HG02938 (cell line): ENCODE data around the gene STMND1.

Experiments used
- ATAC-seq: cut with Tn5 transposase; IDR thresholded peaks from one replicate; pipeline ENCODE4 v1.9.1; 2021; ENCODE audit warnings: mild to moderate bottlenecking, moderate library complexity; ENCODE audit not compliant: unreplicated experiment

Gene STMND1

DNA sequence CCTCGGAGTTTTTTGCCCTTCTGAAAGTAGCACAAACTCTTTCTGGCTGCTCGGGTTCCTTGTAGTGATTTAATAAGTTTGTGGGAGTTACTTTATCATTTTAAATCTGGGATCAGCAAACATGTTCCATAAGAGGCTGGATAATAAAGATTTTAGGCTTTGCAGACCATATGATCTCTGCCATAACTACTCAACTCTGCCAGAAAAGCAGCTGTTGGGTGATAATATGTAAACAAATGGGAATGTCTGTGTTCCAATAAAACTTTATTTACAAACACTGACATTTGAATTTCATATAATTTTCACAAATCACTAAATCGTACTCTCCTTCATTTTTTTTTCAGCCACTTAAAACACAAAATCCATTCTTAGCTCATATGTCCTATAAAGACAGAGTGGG is 3.9 kb upstream of the STMND1 start:
- no peak for ATAC-seq

DNA sequence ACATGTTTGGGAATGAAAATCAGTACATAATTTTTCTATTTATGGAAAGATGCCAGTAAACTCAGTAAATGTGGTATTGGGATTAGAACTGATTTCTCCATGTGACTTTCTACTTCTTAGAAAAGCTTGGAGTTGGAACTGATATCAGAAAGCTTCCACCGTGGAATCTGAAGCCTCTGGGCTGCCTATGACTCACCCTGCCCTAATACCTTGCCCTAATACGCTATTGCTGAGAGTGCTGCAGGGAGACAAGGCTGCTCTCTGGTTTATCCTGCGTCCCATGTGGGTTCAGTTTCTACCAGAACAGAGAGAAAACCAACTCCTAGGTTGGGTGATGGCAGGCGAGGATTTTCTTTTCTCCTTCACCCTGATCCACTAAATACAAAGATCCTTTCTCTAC is 3.3 kb upstream of the STMND1 start:
- ATAC-seq = no peak

DNA sequence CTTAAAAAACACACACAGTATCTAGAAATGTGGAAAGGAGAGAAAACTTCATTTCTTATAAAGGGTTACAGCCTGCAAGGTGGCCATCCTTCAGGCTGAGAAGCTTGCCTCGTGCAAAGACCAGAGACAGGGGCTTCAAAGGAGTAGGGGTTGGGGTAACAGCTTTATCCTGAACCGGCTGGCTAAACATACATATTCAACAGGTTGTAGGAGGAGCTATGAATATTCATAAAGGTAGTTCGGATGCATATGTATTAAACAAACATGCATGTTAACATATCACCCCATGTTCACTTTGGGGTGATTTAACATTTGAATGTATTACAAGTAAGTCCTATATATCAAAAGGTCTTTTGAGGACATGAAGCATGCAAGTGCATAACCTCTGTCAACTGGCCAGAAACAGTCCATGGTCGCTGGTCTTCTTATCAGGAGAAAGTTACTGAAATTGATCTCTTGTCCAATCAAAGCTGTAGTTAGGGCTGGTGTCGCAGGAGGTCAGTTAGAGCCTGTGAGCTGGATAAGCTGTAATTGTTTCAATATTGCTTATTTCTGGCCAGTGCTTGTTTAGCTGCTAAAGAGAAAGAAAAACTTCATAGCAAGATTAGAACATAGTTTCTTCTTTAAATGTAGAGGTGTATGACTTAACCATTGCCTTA is 2.3 kb upstream of the STMND1 start:
- no peak for ATAC-seq

DNA sequence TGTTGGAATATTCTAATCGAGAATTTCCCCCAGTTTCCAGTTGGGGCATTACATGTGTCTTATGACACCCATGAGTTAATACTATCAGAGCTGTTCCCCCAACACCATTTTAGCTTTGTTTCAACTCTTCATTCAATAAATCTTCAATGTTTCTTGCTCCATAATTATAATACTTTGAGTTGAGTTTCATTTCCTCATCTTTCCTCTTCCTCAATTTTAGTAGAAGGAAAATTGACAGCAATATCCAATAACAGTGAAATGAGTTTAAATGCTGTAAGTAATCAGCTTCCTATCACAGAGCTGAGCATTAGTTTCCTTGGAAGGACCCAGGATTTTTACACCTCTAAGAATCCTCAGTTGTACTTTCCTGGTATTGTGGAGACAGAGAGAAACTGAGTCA is 1.0 kb upstream of the STMND1 start:
- no peak for ATAC-seq

DNA sequence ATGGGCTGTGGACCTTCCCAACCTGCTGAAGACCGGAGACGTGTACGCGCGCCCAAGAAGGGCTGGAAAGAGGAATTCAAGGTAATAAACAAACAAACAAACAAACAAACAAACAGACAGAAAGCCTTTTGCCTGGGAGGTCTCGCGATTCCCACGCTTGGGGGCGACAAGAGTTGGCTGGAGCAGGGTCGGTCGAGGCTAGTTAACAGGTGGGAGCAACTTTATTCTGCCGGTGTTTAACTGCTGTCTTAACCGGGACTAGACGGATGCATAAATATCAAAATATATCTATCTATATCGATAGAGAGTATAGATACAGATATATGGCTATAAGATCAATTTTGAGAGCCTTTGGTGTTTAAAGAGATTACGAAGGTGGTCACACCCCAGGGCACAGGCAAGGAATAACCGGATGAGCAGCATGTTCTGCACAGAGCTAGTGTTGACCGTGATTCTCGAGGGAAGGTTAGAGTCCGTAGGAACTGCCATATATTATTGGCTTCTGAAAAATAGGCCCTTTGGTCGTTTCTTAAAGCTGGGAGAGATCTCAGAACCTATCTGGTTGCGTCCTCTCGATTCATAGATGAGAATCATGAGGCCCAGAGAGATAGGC is 514 bp downstream of the STMND1 start:
- no peak for ATAC-seq

DNA sequence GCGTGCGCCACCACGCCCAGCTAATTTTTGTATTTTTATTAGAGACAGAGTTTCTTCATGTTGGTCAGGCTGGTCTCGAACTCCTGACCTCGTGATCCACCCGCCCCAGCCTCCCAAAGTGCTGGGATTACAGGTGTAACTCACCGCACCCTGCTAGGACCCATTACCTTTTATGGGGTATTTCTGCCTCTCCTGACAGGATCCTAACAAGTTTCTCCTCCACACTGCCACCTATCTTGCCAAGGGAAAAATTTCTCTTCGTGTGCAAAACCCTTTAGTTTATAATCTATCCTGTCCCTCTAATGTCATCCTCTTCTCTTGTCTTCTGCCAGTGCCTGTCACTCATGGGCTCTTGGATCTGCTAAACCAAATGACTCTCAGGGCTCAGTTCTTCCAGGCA is 1.9 kb downstream of the STMND1 start:
- no peak for ATAC-seq

DNA sequence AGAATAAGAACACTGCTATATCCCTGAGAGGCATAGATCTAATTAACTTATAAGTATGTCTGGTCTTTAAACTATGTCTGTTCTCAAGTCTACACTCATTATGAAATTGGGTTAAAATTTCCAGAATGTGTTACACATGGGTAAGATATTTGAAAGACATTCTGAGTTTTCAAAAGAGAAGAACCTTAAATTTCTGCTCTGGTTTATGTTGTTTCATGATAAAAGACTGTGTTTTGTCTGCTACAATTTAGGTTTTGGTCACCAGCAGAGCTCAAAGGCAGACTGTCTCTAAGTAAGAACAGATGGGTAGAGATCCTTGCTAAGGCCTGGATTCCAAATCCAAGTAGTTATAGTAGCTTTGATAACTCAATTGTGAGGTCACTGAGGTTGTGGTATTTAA is 6.0 kb downstream of the STMND1 start:
- no peak for ATAC-seq

DNA sequence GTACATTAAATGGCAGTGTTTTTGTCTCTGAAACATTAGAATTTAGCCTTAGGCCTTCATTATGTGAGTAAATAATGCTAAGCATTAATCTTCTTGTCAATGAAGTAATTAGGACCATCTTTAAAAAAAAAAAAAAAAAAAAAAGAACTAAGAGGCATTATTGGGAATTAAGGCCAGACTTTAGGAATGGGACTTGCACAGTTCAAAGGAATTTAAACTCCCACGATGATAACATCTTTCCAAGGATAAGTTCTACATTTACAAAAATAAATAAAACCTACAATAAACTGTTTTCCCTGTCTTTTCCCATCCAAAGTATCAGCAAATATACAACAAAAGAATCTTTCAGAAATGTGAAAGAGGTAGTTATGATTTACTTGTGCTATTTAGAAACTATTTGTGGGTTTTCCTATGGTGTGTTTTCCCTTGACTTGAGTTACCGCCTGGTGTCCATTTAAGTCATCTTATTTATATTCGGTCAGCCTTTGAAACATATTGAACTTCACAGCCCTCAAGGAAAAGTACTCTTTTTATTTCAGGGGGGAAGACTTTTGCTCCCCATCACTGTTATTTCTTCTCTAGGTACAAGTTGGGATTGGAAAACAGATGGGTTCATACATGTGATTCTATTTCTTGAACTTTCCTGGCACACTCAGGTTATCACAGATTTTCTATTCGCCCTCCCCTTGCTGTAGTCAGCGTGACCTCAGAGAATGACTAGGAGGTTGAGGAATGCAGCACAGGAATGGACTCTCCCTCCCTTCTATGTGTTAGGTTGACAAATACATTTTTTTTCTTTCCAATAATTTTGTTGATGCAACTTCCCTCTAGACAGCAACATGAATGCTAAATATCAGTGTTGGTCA is 13.6 kb downstream of the STMND1 start:
- no peak for ATAC-seq

DNA sequence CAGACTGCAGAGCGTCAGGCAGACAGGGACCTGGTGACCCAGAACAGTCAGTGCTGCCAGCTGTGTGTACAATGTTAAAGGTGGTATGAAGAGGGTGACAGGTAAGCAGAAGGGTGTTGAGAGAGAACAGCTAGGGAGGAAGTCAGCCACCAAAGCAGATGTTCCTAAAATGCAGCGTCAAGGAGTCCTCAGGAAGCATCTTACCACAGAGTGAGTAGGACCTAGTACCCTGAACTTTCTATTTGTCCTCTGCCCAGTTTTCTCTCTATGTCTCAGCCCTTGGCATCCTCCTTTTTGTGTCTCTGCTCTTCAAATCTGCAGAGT is 14.2 kb downstream of the STMND1 start:
- no peak for ATAC-seq

DNA sequence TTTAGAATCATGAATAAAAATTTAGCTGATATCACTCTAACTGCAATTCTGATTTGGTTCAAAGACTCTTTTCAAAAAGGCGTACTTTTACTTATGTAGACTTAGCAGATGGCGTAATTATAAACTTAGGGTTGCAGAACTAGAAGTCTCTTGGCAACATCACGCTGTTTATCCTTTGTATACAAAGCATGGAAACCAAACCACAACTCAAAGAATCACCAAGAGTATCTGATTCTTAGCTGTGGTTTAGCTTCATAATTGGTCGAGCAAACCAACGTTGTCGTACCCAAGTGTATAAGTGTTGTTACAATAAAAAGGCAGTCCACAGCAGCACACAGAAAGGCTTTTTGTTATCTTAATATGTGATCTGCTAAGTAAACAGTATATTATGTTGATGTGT is 18.2 kb downstream of the STMND1 start:
- no peak for ATAC-seq

DNA sequence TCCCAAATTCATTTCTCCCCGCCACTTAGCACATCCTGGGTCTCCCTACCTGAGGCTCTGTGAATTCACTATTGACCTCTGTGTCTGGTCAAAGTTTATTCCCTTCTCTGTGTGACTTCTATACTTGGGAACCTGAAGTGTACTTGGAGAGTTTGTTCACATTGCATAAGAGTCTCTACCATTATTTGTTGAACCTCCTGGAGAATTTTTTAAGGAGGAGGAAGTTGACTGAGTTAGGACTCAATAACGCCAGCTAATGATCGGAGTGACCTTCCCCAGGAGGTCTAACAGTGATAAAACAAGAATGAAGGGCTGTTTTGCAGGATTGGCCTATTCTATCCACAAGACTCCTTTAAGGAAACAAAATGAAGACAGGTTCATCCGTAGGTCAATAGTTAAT is 23.6 kb downstream of the STMND1 start:
- ATAC-seq = no peak

DNA sequence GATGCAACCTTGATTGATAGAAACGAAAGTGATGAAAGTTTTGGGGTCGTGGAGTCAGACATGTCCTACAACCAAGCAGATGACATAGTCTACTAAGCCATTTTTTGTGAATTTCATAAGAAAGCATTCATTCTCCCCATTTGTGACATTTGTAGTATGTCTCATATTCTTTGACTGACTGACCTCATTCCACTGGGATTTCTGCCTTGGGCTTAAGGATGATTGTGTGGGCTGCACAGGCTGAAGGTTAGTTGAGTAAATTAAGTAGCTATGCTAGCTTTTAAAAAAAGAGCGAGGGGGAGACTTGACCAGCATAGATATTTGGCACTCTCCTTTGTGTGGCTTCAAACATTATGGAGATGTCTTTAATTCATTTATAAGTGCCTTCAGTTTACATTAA is 28.9 kb downstream of the STMND1 start:
- no peak for ATAC-seq

DNA sequence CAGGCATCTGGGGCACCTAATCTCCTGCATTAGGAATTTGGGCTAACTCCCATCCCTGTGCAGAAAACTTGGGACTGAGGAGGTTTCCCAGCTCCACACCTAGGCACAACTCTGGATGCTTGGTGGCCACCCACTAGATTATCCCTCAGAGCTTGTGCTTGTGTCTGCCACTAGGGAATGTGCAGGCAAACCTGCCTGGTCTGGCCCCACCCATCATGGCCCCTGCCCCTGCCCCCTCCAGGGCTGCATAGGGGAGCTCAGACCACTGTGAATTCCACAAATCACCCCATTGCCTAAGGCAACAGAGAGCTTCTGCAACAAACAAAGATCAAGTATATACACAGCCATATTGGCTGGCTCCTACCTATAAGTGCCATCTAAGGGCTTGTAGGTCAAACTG is 31.1 kb downstream of the STMND1 start:
- ATAC-seq = no peak

DNA sequence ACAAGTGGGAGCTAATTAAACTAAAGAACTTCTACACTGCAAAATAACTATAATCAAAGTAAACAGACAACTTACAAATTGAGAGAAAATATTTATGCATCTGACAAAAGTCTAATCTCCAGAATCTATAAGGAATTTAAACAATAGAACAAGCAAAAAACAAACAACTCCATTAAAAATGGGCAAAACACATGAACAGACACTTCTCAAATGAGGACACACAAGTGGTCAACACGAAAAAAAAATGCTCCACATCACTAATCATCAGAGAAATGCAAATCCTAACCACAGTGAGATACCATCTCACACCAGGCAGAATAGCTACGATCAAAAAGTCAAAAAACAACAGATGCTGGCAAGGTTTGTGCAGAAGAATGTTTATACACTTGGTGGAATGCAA is 36.2 kb downstream of the STMND1 start:
- ATAC-seq = no peak

DNA sequence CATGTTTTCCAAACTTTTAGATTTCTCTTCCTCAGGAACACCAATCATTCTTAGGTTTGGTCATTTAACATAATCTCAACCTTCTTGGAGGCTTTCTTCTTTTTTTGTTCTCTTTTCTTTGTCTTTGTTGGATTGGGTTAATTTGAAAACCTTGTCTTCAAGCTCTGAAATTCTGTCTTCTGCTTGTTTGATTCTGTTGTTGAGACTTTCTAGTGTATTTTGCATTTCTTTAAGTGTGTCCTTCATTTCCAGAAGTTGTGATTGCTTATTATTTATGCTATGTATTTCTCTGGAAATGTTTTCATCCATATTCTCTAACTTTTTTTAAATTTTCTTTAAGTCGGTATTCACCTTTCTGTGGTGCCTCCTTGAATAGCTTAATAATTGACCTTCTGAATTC is 42.2 kb downstream of the STMND1 start:
- ATAC-seq = no peak

DNA sequence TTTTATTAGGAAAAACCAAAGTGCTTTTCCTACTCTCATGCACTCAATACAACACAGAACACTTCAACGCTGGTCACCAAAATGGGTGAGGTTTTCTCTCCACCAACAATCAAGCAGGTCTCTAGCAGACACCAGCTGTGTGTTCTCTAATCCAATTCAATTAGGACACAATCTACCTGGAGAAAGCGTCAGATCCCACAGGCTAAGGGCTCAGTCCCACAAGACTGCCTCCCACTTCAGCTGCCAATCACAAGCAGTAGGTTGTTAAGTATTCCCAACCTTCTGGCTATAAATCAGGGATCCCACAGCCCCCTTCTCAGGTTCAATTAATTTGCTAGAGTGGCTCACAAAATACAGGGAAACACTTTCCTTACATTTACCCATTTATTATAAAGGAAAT is 47.7 kb downstream of the STMND1 start:
- no peak for ATAC-seq

DNA sequence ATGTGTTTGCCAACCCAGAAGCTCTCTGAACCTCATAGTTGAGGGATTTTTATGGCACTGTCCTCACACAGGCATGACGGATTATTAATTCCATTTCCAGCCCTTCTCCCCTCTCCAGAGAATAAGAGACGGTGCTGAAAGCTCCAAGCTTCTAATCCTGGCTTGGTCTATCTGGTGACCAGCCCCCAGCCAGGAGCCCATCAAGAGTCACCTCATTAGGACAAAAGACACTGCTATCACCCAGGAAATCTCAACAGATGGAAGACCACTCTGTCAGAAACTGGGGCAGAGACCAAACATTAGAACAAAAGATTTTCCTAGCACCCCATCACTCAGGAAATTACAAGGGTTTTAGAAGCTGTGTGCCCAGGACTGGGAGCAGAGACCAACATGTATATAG is 48.2 kb downstream of the STMND1 start:
- ATAC-seq = no peak

DNA sequence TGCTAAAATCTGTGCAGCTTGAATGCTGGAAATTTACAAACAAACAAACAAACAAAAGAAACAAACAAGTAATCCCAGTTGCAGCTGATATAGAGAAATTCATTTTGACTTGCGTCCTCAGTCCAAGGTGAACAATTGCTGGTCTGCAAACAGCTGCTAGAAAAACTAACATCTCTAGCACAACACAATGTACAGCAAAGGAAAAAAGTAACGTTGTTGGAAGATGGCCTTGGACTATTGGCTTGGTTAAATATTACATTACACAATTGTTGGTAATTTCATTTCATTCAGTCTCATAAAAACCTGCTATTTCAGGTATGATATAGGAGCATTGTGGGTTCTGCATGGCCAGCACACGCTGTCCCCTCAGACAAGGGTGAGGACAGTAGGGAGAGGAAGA is 50.0 kb downstream of the STMND1 start:
- no peak for ATAC-seq

DNA sequence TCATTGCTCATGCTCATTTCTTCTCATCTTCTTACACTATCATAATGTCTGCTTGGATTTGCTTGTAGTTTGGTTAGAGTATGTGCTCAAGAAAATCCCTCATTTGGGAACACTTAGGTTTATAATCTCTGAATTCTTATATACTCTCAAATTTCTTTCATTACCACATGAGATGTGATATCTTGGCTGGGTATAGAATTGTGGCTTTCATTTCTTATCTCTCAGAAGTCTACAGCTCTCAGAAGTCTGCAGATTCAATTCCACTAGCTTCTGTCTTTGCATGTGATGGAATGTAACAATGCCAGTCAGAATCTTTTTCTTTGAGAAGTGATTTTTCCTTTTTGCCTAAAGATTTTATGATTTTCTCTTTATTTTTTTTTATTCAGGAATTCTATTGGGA is 50.9 kb downstream of the STMND1 start:
- no peak for ATAC-seq

DNA sequence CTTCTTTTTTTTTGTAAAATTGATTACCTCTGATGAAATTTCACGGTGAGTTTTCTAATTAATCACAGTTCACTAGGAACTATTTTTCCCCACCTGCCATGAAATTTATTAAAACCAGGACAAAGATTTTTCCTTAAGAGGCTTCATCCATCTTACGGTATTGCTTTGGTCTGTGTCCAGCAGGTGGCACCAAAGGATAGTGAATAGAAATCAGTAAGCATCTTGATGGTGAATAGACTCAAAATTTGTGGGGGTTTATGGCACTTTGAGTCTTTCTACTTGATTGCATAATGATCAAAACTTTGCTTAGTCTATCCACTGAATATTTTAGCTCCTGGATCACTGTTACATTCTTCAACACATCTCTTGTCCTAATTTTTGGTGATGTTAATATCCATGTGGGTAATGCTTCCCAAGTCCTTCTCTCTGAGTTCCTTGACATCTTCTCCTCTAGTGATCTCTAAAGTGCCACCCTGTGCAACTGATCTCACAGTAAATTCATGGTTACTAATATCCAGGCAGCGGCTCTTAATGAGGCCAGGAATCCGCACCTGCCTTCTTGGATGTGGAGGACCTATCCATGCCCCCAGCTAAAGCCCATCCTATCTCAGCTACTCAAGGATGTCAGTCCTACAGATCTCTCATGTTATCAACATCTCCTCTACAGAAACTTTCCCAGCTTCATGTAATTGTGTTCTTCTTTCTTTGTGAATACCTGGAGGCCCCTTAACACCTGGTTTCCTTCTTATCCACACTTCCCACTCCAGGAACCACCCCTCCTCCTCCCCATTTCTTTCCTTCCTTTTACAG is 54.5 kb downstream of the STMND1 start:
- ATAC-seq = no peak

DNA sequence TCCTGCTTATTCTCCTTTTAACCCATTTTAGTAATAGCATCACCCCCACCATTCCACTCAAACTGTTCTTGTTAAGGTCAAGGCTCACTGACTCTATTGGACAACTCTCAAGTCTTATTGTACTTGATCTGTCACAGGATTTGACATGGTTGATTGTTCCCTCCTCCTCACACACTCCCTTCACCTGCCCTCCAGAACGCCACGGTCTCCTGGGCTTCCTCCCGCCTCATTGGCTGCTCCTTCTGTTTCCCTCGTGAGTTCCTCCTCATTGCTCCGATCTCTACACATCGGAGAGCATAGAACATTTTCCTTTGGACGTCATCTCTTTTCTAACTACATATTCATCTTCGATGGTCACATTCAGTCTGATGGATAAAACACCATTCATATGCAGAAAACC is 55.1 kb downstream of the STMND1 start:
- no peak for ATAC-seq

DNA sequence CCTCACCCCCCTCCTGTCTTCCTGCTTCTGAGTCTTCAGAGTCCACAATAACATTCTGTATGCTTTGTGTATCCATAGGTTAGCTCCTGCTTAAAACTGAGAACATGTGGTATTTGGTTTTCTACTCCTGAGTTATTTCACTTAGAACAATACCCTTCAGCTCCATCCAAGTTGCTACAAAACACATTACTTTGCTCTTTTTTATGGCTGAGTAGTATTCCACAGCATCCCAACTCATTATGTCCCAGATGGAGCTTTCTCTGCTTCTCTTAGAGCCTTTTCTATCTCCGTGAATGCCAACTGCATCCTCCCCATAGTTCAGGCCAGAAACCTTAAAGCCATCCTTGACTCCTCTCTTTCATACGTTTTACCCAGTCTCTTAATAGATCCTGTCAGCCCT is 55.8 kb downstream of the STMND1 start:
- ATAC-seq = no peak
